H1 (cell line): ENCODE measurements around the gene ZNF112. TPM values are rescaled to one million over a fixed set of nuclear protein-coding genes. Genes with fewer than 3 reads are reported as not detected.

Experiments used
- CEBPB ChIP-seq: IDR thresholded peaks from 2 replicates; pipeline ENCODE4 v1.6.1; 2012; ENCODE audit warnings: low read depth, low read length
- EGR1 ChIP-seq: IDR thresholded peaks from 2 replicates; pipeline ENCODE4 v1.6.1; 2011; ENCODE audit warnings: low read depth, low read length, borderline replicate concordance
- KDM4A ChIP-seq: IDR thresholded peaks from one replicate; pipeline ENCODE4 v1.7.1; 2012; ENCODE audit warnings: low read depth, mild to moderate bottlenecking, moderate library complexity, low read length, inconsistent platforms; ENCODE audit not compliant: severe bottlenecking
- SRF ChIP-seq: IDR thresholded peaks from 2 replicates; pipeline ENCODE4 v1.6.1; 2011; ENCODE audit warnings: mild to moderate bottlenecking, low read depth, low read length, moderate library complexity
- polyA plus RNA-seq, 7 experiments: library from polyadenylated mRNA; depleted of rRNA in 3 of 7; stranded (reverse) in 5 of 7; unstranded in 2 of 7; fragments of >200 nt in 5 of 7; fragments of 200-250 nt in 2 of 7; gene quantifications; 1 replicate in 5 of 7; 2 replicates in 1 of 7; 4 replicates in 1 of 7; pipeline versions ENCODE4 v1.2.1 to v1.2.3, GENCODE V29; 2011 to 2013; ENCODE audit warnings: missing spikeins in 2 of 7, mixed read lengths in 2 of 7
- total RNA-seq: library from RNA; stranded (reverse); fragmentation: NEBNext Ultra II Directional; extraction: Animal tissue kit (Norgen Biotek cat#: 25700); gene quantifications from 2 replicates; pipeline ENCODE4 v1.2.1, GENCODE V29; 2021
- TF ChIP-seq, protein P1 (sequence below): fragments of 300-600 bp; sonication (generic); IDR thresholded peaks from 2 replicates; pipeline ENCODE4 v1.7.1; 2012; ENCODE audit warnings: low read length, moderate library complexity, mild to moderate bottlenecking, inconsistent platforms; ENCODE audit not compliant: insufficient replicate concordance
- TF ChIP-seq, protein P2 (sequence below): IDR thresholded peaks from 2 replicates; pipeline ENCODE4 v1.6.1; 2011; ENCODE audit warnings: low read length, improper control_type of control experiment
- TF ChIP-seq, protein P3 (sequence below), 3 experiments: IDR thresholded peaks; 1 replicate in 2 of 3; 2 replicates in 1 of 3; pipeline versions ENCODE4 v1.5.1 to v1.6.1; 2011; ENCODE audit warnings: low read length in 3 of 3, mild to moderate bottlenecking in 3 of 3, inconsistent platforms in 2 of 3, low read depth in 1 of 3, moderate library complexity in 1 of 3; ENCODE audit not compliant: insufficient read depth in 1 of 3; ENCODE audit errors: control extremely low read depth in 1 of 3

ZNF112 gene
- total and polyA plus RNA-seq, 2 of the 8 experiments (the other 6 are each of a cell fraction or from before 2014, with no cell fraction given): 0.70 to 2.8 TPM

DNA sequence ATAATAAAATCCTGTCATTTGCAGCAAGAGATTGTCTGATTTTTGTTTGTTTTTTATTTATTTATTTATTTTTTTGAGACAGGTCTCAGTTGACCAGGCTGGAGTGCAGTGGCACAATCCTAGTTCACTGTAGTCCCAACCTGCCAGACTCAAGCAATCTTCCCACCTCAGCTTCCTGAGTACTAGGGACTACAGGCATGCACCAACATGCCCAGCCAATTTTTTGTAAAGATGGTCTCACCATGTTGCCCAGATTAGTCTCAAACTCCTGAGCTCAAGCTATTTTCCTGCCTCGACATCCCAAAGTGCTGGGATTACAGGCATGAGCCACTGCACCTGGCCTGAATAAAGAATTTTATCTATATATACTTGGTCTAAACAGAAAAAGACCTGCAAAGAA lies 79.1 kb downstream of the ZNF112 start (continued):
- TF ChIP-seq, protein P1, sequence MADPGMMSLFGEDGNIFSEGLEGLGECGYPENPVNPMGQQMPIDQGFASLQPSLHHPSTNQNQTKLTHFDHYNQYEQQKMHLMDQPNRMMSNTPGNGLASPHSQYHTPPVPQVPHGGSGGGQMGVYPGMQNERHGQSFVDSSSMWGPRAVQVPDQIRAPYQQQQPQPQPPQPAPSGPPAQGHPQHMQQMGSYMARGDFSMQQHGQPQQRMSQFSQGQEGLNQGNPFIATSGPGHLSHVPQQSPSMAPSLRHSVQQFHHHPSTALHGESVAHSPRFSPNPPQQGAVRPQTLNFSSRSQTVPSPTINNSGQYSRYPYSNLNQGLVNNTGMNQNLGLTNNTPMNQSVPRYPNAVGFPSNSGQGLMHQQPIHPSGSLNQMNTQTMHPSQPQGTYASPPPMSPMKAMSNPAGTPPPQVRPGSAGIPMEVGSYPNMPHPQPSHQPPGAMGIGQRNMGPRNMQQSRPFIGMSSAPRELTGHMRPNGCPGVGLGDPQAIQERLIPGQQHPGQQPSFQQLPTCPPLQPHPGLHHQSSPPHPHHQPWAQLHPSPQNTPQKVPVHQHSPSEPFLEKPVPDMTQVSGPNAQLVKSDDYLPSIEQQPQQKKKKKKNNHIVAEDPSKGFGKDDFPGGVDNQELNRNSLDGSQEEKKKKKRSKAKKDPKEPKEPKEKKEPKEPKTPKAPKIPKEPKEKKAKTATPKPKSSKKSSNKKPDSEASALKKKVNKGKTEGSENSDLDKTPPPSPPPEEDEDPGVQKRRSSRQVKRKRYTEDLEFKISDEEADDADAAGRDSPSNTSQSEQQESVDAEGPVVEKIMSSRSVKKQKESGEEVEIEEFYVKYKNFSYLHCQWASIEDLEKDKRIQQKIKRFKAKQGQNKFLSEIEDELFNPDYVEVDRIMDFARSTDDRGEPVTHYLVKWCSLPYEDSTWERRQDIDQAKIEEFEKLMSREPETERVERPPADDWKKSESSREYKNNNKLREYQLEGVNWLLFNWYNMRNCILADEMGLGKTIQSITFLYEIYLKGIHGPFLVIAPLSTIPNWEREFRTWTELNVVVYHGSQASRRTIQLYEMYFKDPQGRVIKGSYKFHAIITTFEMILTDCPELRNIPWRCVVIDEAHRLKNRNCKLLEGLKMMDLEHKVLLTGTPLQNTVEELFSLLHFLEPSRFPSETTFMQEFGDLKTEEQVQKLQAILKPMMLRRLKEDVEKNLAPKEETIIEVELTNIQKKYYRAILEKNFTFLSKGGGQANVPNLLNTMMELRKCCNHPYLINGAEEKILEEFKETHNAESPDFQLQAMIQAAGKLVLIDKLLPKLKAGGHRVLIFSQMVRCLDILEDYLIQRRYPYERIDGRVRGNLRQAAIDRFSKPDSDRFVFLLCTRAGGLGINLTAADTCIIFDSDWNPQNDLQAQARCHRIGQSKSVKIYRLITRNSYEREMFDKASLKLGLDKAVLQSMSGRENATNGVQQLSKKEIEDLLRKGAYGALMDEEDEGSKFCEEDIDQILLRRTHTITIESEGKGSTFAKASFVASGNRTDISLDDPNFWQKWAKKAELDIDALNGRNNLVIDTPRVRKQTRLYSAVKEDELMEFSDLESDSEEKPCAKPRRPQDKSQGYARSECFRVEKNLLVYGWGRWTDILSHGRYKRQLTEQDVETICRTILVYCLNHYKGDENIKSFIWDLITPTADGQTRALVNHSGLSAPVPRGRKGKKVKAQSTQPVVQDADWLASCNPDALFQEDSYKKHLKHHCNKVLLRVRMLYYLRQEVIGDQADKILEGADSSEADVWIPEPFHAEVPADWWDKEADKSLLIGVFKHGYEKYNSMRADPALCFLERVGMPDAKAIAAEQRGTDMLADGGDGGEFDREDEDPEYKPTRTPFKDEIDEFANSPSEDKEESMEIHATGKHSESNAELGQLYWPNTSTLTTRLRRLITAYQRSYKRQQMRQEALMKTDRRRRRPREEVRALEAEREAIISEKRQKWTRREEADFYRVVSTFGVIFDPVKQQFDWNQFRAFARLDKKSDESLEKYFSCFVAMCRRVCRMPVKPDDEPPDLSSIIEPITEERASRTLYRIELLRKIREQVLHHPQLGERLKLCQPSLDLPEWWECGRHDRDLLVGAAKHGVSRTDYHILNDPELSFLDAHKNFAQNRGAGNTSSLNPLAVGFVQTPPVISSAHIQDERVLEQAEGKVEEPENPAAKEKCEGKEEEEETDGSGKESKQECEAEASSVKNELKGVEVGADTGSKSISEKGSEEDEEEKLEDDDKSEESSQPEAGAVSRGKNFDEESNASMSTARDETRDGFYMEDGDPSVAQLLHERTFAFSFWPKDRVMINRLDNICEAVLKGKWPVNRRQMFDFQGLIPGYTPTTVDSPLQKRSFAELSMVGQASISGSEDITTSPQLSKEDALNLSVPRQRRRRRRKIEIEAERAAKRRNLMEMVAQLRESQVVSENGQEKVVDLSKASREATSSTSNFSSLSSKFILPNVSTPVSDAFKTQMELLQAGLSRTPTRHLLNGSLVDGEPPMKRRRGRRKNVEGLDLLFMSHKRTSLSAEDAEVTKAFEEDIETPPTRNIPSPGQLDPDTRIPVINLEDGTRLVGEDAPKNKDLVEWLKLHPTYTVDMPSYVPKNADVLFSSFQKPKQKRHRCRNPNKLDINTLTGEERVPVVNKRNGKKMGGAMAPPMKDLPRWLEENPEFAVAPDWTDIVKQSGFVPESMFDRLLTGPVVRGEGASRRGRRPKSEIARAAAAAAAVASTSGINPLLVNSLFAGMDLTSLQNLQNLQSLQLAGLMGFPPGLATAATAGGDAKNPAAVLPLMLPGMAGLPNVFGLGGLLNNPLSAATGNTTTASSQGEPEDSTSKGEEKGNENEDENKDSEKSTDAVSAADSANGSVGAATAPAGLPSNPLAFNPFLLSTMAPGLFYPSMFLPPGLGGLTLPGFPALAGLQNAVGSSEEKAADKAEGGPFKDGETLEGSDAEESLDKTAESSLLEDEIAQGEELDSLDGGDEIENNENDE: no peak
- TF ChIP-seq SRF (no peak), KDM4A (no peak), EGR1 (no peak), CEBPB (no peak)
- TF ChIP-seq, protein P2, sequence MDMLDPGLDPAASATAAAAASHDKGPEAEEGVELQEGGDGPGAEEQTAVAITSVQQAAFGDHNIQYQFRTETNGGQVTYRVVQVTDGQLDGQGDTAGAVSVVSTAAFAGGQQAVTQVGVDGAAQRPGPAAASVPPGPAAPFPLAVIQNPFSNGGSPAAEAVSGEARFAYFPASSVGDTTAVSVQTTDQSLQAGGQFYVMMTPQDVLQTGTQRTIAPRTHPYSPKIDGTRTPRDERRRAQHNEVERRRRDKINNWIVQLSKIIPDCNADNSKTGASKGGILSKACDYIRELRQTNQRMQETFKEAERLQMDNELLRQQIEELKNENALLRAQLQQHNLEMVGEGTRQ: no peak
- TF ChIP-seq, protein P3, sequence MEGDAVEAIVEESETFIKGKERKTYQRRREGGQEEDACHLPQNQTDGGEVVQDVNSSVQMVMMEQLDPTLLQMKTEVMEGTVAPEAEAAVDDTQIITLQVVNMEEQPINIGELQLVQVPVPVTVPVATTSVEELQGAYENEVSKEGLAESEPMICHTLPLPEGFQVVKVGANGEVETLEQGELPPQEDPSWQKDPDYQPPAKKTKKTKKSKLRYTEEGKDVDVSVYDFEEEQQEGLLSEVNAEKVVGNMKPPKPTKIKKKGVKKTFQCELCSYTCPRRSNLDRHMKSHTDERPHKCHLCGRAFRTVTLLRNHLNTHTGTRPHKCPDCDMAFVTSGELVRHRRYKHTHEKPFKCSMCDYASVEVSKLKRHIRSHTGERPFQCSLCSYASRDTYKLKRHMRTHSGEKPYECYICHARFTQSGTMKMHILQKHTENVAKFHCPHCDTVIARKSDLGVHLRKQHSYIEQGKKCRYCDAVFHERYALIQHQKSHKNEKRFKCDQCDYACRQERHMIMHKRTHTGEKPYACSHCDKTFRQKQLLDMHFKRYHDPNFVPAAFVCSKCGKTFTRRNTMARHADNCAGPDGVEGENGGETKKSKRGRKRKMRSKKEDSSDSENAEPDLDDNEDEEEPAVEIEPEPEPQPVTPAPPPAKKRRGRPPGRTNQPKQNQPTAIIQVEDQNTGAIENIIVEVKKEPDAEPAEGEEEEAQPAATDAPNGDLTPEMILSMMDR (IDR thresholded peaks at IDR 0.05; ENCODE audit: control extremely low read depth in 1 of 3, insufficient read depth in 1 of 3, low read depth in 1 of 3, low read length in 3 of 3): no peak
